K562 treated with DMSO at 1 percent for 12 hours (cell line): ENCODE measurements around the gene THNSL1. TPM values are rescaled to one million over a fixed set of nuclear protein-coding genes. Genes with fewer than 3 reads are reported as not detected.

Experiments
- total RNA-seq: library from RNA; unstranded; fragments of 300-600 nt; gene quantifications from 2 replicates; pipeline ENCODE4 v1.2.3, GENCODE V29; 2022; ENCODE audit not compliant: insufficient read depth

Gene THNSL1, protein sequence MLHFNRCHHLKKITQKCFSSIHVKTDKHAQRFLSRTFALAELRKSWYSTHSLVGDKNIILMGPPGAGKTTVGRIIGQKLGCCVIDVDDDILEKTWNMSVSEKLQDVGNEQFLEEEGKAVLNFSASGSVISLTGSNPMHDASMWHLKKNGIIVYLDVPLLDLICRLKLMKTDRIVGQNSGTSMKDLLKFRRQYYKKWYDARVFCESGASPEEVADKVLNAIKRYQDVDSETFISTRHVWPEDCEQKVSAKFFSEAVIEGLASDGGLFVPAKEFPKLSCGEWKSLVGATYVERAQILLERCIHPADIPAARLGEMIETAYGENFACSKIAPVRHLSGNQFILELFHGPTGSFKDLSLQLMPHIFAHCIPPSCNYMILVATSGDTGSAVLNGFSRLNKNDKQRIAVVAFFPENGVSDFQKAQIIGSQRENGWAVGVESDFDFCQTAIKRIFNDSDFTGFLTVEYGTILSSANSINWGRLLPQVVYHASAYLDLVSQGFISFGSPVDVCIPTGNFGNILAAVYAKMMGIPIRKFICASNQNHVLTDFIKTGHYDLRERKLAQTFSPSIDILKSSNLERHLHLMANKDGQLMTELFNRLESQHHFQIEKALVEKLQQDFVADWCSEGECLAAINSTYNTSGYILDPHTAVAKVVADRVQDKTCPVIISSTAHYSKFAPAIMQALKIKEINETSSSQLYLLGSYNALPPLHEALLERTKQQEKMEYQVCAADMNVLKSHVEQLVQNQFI
- total RNA-seq: 0.97 and 2.4 TPM in 2 replicates

DNA sequence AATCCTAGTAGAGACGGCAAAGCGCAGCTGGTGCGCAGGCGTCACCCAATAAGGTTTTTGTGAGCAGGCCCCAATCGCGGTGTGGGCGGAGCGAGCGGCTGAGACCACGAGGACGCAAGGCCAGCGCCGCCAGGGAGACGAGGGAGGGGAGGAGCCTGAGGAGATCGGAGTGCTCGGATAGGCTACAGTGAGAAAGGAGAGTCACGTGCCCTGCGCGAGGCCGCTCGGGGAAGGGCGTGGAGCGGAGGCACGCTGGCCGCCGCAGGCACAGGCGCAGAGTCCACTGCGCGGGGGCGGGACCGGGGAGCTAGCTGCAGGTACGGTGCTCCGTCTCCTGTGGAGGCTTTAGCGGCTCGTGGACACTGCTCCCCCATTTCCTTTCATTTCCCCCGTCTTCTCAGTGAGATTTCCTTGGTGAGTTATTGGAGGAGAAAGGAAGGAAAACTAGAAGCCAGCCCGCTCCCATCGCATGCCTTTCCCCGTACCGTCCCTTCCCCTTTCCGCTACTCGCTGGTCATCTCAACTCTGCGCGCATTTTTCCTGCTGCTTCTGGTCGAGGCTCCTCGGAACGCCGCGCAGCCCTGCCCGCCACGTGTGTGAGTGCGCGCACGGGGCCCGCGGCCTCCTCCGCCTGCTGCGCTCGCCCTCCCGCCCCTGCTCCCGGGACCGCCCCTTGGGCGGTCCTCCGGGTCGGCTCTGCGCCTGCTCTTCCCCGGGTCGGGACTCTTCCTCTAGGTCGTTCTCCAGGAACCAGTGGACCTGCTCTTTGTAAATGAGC is at the start of gene THNSL1:
THNSL1 (plus strand) TSS at position 237 of the 778 bp plus-strand sequence. CDS start 6,612 bp downstream, outside the sequence.

DNA sequence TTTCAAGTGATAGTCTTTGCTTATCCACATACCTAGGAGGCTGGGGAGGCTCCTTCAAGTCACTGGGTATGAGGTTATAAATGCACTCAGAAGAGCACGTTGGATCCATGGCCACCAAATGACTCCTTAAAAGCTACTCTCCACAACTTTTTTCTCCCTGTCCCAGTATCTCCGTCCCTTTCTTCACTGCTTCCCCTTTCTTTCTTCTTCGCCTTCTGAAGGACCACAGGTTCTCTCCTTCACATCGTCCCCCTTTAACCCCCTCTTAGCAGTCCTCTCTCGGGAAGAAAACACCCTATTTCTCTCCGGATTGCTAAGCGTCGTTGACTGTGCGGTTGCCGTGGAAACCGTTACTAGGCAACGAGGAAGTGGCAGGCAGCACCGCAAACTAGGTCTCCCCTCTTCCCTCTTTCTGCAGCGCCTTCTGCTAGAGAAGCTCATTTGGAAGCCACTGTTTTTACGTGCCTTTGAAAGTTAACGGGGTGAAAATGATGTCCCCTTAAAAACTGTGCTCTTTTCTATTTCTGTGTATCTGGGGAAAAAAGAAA is 510 bp upstream of the THNSL1 start, which contains the start of gene ENKUR:
ENKUR (minus strand) TSS at position 331 of the 548 bp plus-strand sequence; CDS start at position 109, 222 bp downstream.

Other genes with a start within 250 kb of the THNSL1 start
- gene PRTFDC1, start 64.0 kb upstream of the THNSL1 start, total RNA-seq: 8.2 and 12.4 TPM in 2 replicates
- gene ENKUR, start 454 bp upstream of the THNSL1 start, total RNA-seq: not detected in 2 replicates
- 0.81 and 4.6 TPM in 2 replicates for gene GPR158, start 158.4 kb downstream of the THNSL1 start, total RNA-seq